Activated CD8-positive, alpha-beta memory T cell treated with anti-CD3 and anti-CD28 coated beads, Interleukin-2, amount 50 U/mL, for 48 hours (primary cell): ENCODE data around the gene PTPRD.

Experiments
- DNase-seq: peaks from one replicate; pipeline ENCODE4 v3.0.0-alpha.2; 2020

The PTPRD gene

GRCh38 chr9:9847750-9848149, 765.1 kb downstream of the PTPRD start:
- DNase-seq = no peak

GRCh38 chr9:9846557-9846956, 766.2 kb downstream of the PTPRD start:
- no peak for DNase-seq

- DNase-seq = no peak
These were observed 792.4 kb downstream of the PTPRD start for GRCh38 chr9:9820436-9820835.

GRCh38 chr9:9819886-9820285, 792.9 kb downstream of the PTPRD start:
- DNase-seq = no peak

GRCh38 chr9:9817176-9817575, 795.6 kb downstream of the PTPRD start:
- no peak for DNase-seq

- no peak for DNase-seq
These were observed 808.7 kb downstream of the PTPRD start for GRCh38 chr9:9804109-9804508.

DNA sequence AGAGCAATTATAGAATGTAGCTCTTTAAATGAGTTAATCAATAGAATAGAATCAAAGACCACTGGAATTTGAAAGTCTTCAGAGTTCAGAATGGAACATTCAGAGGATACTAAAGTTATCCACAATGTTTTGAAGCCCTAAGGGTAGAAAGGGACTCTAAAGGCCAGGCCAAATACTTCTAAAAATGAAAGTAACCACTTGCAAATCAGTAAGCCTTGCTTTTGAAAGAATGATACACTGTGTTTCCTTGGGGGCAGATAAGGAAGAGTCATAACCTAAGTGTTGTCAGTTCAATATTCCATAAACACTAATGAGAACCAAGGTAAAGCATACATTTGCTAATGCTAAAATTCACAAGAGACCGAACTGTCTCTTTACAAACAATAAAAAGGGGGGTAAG, 813.5 kb downstream of the PTPRD start:
- no peak for DNase-seq

DNA sequence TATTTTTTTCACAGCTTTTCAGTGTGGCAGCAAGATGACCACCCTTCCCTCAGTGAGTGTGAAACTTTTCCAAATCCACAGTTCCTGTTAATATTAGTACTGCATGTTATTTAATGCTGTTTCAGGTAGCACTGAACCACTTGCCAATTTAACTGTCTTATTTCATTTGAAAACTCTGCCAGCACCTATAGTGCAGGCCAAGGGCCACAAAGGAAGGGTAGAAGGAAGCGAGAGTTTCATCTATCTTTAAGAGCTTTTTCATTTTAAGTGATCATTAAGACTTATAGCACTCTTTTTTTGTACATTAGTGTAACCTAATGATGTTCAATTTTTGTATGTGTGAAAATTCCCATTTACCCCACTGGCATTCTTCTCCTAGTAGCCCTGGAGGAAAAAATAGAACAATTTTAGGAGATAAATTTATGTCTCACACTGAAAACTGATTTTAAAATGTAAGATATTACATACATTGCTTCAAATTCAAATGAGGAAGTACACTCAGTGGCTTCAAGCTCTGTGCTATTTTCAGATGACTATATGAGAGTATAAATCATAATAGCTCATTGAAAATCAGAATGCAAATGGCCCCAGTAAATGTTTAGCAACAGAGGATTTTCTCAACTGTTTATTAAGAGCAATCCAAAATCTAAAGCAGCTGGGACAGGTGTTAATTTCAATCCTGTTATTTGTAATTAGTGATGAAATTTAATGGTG, 820.5 kb downstream of the PTPRD start:
- no peak for DNase-seq

DNA sequence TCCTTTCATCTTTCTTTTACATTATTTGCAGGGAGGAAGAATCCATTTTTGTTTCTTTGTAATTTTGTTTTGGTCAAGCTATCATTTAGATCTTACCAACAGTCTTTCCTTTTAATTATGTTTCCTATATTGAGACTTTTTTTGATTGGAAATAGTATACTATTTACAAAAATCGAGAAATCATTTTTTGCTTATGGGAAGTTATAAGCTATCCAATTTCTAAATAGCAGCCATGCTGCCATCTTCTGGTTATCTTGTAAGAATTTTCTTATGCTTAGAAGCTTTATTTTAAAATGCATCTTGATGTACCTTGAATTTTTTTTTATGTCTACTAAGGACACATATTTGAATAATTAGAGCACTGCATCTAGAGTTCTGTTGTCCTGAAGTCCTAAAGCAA, 821.2 kb downstream of the PTPRD start:
- no peak for DNase-seq

- DNase-seq = no peak
These were observed 822.5 kb downstream of the PTPRD start for GRCh38 chr9:9790216-9790872.

GRCh38 chr9:9783711-9784110, 829.1 kb downstream of the PTPRD start:
- no peak for DNase-seq

DNA sequence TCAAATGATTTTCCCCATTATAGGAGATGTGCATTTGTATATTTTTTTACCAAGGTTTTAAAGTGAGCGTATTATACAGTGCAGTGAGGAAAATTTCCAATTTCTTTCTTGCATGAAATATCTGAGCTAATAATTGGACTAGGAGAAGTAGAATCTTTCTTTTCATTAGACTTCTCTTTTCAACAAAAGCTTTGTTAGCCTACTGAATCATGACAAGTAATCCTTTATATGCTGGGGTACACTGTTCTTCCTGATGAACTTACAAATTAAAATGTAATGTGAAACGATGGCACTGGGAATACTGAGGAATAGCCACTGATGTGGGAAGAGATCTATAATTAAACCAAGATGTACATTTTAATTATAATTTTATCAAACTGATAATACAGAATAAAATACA, 829.6 kb downstream of the PTPRD start:
- no peak for DNase-seq

- DNase-seq = no peak
These were observed 834.5 kb downstream of the PTPRD start for GRCh38 chr9:9778293-9778692.

- DNase-seq = no peak
These were observed 838.3 kb downstream of the PTPRD start for GRCh38 chr9:9774471-9774870.

DNA sequence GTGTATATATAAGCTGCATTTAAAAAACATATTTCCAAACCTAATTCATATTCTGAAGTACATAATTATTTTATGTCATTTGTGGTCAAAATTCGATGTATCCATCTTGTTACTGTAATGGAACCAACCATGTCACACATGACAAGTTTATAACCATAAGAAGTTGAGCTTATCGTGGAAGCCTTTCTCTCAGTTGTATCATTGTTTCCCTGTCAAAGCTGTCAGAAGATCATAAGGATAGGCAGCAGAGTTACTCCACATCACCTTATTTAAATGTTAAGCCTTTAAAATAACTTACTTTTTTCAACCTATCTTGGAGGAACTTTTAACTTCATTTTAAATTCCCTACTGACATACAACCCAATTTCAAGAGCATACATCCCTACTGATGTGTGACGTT, 841.5 kb downstream of the PTPRD start:
- no peak for DNase-seq

DNA sequence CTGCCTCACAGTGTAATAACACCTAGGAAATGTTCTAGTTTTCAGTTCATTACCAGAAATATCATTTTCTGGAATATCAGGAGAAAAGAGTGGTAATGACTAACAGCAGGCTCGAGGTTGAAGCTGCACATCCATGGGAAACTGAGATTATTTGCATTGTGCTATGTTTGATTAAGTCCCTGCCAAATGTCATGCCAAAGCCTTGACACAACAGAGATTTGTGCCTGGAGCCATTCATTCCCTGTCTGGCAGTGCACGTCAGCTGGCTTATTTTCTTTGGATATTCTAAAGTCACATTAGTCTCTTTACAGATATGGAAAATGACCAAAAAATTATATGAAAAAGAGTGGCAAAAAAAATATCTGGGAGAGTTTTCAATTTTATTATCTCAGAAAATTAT, 848.0 kb downstream of the PTPRD start:
- DNase-seq = no peak

DNA sequence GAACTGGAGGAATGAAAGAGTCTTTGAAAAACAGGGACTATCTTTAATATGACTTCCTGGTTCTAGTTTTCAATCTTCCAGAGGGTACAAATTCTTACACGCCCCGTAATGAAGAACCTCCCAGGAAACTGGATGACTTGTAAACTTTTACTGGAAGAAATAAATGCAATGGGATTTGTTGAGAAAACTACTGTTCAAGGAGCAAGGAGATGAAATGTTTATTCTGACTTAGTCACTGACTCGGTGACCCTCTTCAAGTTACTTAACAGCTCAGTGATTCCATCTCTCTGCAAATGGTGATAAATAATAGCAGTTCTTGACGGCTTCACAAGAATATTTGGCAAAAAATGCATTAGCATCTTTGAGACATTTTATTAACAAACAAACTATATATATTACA, 858.6 kb downstream of the PTPRD start:
- DNase-seq = no peak

- no peak for DNase-seq
These were observed 859.5 kb downstream of the PTPRD start for GRCh38 chr9:9753266-9753665.

DNA sequence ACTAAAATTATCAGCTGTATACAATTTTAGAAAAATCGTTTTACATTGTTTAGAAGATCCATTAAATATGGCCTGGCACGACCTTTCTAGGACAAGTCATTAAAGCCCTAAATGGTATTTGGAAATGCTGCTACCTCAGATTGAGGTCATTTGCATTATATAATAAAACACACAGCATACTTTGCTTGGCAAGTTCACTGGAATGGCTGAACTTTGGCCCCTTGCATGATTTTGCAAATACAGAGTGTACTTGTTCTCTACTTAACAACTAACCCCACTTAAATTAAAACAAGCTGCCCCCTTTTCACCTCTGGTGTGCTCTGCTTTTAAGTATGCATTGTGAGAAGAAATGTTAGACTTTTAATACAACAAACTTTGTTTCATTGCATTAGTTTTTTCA, 860.1 kb downstream of the PTPRD start:
- DNase-seq = no peak

GRCh38 chr9:9751996-9752395, 860.8 kb downstream of the PTPRD start:
- no peak for DNase-seq

DNA sequence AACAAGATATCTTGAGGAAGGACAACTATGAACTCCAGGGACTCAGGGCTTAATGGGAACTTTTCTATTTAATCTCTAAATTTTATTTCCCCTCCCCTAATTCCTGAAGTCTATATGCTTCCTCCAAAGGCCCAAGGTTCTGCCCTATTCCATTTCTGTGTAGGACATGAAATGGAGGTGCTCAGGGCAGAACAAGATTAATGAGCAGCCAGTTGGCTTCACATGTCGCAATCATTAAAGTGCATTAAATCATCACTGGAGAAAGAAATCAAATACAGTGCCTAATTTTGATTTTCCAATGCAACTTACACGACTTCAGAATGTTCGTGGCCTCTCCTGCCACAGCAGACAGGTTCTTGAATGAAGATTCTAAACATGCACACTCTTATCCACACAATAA, 862.1 kb downstream of the PTPRD start:
- DNase-seq = no peak

- DNase-seq = no peak
These were observed 863.2 kb downstream of the PTPRD start for GRCh38 chr9:9749591-9749990.

DNA sequence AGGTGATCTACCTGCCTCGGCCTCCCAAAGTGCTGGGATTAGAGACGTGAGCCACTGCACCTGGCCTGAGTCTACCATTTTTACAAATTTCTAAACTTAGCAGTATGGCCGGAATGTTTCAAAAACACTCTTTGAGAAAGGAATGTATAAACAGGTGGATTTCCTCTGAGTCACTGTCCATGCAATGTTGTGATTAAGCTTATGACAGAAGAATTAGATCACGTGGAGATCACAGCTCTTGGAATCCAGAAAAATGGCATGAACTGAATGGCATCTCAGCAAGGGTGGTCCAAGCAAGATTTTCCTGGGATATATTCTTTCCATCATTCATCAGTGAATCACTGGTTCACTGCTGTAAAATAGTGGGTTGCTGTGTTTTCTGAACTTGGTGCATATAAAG, 865.0 kb downstream of the PTPRD start:
- DNase-seq = no peak

- DNase-seq = no peak
These were observed 866.0 kb downstream of the PTPRD start for GRCh38 chr9:9746826-9747225.

GRCh38 chr9:9743822-9744221, 869.0 kb downstream of the PTPRD start:
- DNase-seq = no peak
